ENCODE results near the gene NUBP2. TPM values are rescaled to one million over a fixed set of nuclear protein-coding genes. Genes with fewer than 3 reads are reported as not detected.

The NUBP2 gene
- 27.9 and 38.0 TPM in 2 replicates for polyA plus RNA-seq (2011; rRNA removed)
- 7.3 TPM in 2 replicates for polyA minus RNA-seq (2011; rRNA and poly(A)+ RNA removed)

GRCh38 chr16:1782408-1783264, at the start of gene NUBP2, which contains the start of gene SPSB3:
Gene NUBP2, plus strand, starts transcription at chr16:1782960. Its CDS starts 61 bp downstream, at chr16:1783021.
Gene SPSB3, minus strand, starts transcription at chr16:1782571. Its CDS starts 1,088 bp downstream, at chr16:1781483.
- POLR2A ChIA-PET = interaction anchor here (0.5 to 1.1 kb wide), 2 partner anchors 12 to 210 kb away, joined by 3 read pairs; no protein-coding TSS in a partner anchor
- CTCF ChIA-PET = interaction anchor here (0.8 to 2.1 kb wide), 8 partner anchors 9 to 77 kb away, joined by 3 to 11 read pairs (median 4); partner anchors contain the start of genes EME2, MAPK8IP3, MRPS34 and NME3
- no peak for TF ChIP-seq CTCF (IDR thresholded peaks at IDR 0.05; ENCODE audit: insufficient read depth, low read depth, low read length)
- peaks cover 16% of the 10 kb centered on the region for H3K36me3 ChIP-seq (ENCODE audit: control insufficient read depth, insufficient read depth, low read length)
- peak within 1 kb of the TSS; percentile 77 for H3K4me3 ChIP-seq (ENCODE audit: low read depth, low read length)
- DNase-seq (ENCODE audit: low read depth) = peak; percentile 100
- no peaks in the 10 kb centered on the region for H3K27me3 ChIP-seq (ENCODE audit: control insufficient read depth, insufficient read depth, low read length)

- DNase-seq (ENCODE audit: low read depth) = no peak
- CTCF ChIA-PET = no interaction called here
- POLR2A ChIA-PET = no interaction called here
- TF ChIP-seq CTCF (IDR thresholded peaks at IDR 0.05; ENCODE audit: insufficient read depth, low read depth, low read length) = no peak
- peaks cover 31% of the 10 kb centered on the region for H3K36me3 ChIP-seq (ENCODE audit: control insufficient read depth, insufficient read depth, low read length)
- H3K4me3 ChIP-seq (ENCODE audit: low read depth, low read length) = no peak overlapping the region
- no peaks in the 10 kb centered on the region for H3K27me3 ChIP-seq (ENCODE audit: control insufficient read depth, insufficient read depth, low read length)
Observed at GRCh38 chr16:1734123-1734522, 48.6 kb upstream of the NUBP2 start.

- DNase-seq (ENCODE audit: low read depth) = no peak
- H3K4me3 ChIP-seq (ENCODE audit: low read depth, low read length) = no peak overlapping the region
- ChIA-PET POLR2A (no interaction called here), CTCF (no interaction called here)
- H3K27me3 ChIP-seq (ENCODE audit: control insufficient read depth, insufficient read depth, low read length) = no peaks in the 10 kb centered on the region
- H3K36me3 ChIP-seq (ENCODE audit: control insufficient read depth, insufficient read depth, low read length) = peaks cover 26% of the 10 kb centered on the region
- no peak for TF ChIP-seq CTCF (IDR thresholded peaks at IDR 0.05; ENCODE audit: insufficient read depth, low read depth, low read length)
Observed at GRCh38 chr16:1734816-1735215, 47.9 kb upstream of the NUBP2 start.

GRCh38 chr16:1740234-1740633, 42.5 kb upstream of the NUBP2 start:
- H3K27me3 ChIP-seq (ENCODE audit: control insufficient read depth, insufficient read depth, low read length) = no peaks in the 10 kb centered on the region
- CTCF ChIA-PET = no interaction called here
- no peak for TF ChIP-seq CTCF (IDR thresholded peaks at IDR 0.05; ENCODE audit: insufficient read depth, low read depth, low read length)
- POLR2A ChIA-PET = no interaction called here
- H3K36me3 ChIP-seq (ENCODE audit: control insufficient read depth, insufficient read depth, low read length) = peaks cover 17% of the 10 kb centered on the region
- no peak overlapping the region for H3K4me3 ChIP-seq (ENCODE audit: low read depth, low read length)
- DNase-seq (ENCODE audit: low read depth) = no peak

- CTCF ChIA-PET = interaction anchor here (1.1 kb wide), 1 partner anchor 18 kb away, joined by 3 read pairs; no protein-coding TSS in a partner anchor
- Histone ChIP-seq H3K4me3 (ENCODE audit: low read depth, low read length) (no peak overlapping the region), H3K36me3 (ENCODE audit: control insufficient read depth, insufficient read depth, low read length) (peaks cover 17% of the 10 kb centered on the region), H3K27me3 (ENCODE audit: control insufficient read depth, insufficient read depth, low read length) (no peaks in the 10 kb centered on the region)
- TF ChIP-seq CTCF (IDR thresholded peaks at IDR 0.05; ENCODE audit: insufficient read depth, low read depth, low read length) = no peak
- POLR2A ChIA-PET = no interaction called here
- DNase-seq (ENCODE audit: low read depth) = no peak
Observed at GRCh38 chr16:1740781-1741490, 41.8 kb upstream of the NUBP2 start.
